ENCODE data around the gene TFPT. TPM values are rescaled to one million over a fixed set of nuclear protein-coding genes. Genes with fewer than 3 reads are reported as not detected.

Gene TFPT
- total RNA-seq, 5 donors from 2014 or later (not counting 1 experiment from before 2014, with no cell fraction given): 12.0 to 27.0 (median 20.7) TPM

GRCh38 chr19:54073829-54074228 lies 41.6 kb downstream of the TFPT start:
- no peak for DNase-seq
- H3K4me1 ChIP-seq (ENCODE audit: control insufficient read depth in 1 of 2, extremely low read depth in 1 of 2, insufficient read depth in 2 of 2, low read length in 2 of 2): no peaks in the 10 kb centered on the region
- H3K9me3 ChIP-seq: no peaks in the 10 kb centered on the region
- no peak overlapping the region for H3K27ac ChIP-seq (ENCODE audit: low read length)
- peak overlapping the region in 1 of 2 donors; percentile 16 for H3K27ac Mint-ChIP-seq
- peaks cover 0 to 14% of the 10 kb centered on the region in 2 experiments for H3K27me3 ChIP-seq (replicated peaks in 1 of 2; ENCODE audit: control insufficient read depth in 2 of 2, extremely low read depth in 1 of 2, insufficient read depth in 2 of 2, low read length in 1 of 2)
- no peak for ATAC-seq (replicated peaks in 1 of 4)
- POLR2A ChIA-PET: no interaction called here
- H3K36me3 ChIP-seq (ENCODE audit: control insufficient read depth in 2 of 2, extremely low read depth in 1 of 2, insufficient read depth in 1 of 2, low read length in 1 of 2): no peaks in the 10 kb centered on the region
- H3K4me1 Mint-ChIP-seq: no peaks in the 10 kb centered on the region
- peaks cover 0 to 5% of the 10 kb centered on the region in 2 donors for H3K27me3 Mint-ChIP-seq
- CTCF ChIA-PET: no interaction called here
- H3K36me3 Mint-ChIP-seq: no peaks in the 10 kb centered on the region
- WGBS (ENCODE audit: insufficient coverage): 96% methylated on average over 7 of the region's 10 CpGs
- peaks cover 0 to 5% (median 0%) of the 10 kb centered on the region in 3 donors for H3K9me3 Mint-ChIP-seq
- no peak overlapping the region for H3K4me3 ChIP-seq (ENCODE audit: control insufficient read depth in 1 of 2, extremely low read depth in 1 of 2, low read length in 1 of 2)
- no peak overlapping the region for H3K4me3 Mint-ChIP-seq

- DNase-seq (no peak), ATAC-seq (replicated peaks in 1 of 4) (no peak)
- Mint-ChIP-seq H3K4me3 (no peak overlapping the region), H3K4me1 (no peaks in the 10 kb centered on the region), H3K9me3 (peaks cover 0 to 5% (median 0%) of the 10 kb centered on the region in 3 donors), H3K27me3 (peaks cover 6 to 7% of the 10 kb centered on the region in 2 donors), H3K36me3 (no peaks in the 10 kb centered on the region), H3K27ac (no peak overlapping the region)
- Histone ChIP-seq H3K27ac (ENCODE audit: low read length) (no peak overlapping the region), H3K4me3 (ENCODE audit: control insufficient read depth in 1 of 2, extremely low read depth in 1 of 2, low read length in 1 of 2) (no peak overlapping the region), H3K4me1 (ENCODE audit: control insufficient read depth in 1 of 2, extremely low read depth in 1 of 2, insufficient read depth in 2 of 2, low read length in 2 of 2) (no peaks in the 10 kb centered on the region), H3K9me3 (no peaks in the 10 kb centered on the region), H3K27me3 (replicated peaks in 1 of 2; ENCODE audit: control insufficient read depth in 2 of 2, extremely low read depth in 1 of 2, insufficient read depth in 2 of 2, low read length in 1 of 2) (peaks cover 0 to 13% of the 10 kb centered on the region in 2 experiments), H3K36me3 (ENCODE audit: control insufficient read depth in 2 of 2, extremely low read depth in 1 of 2, insufficient read depth in 1 of 2, low read length in 1 of 2) (no peaks in the 10 kb centered on the region)
- ChIA-PET CTCF (no interaction called here), POLR2A (interaction anchor here in 1 of 2 donors (0.6 kb wide), 1 partner anchor 25 kb away, joined by 4 read pairs; no protein-coding TSS in a partner anchor)
- 58% methylated on average over 4 of the region's 5 CpGs for WGBS (ENCODE audit: insufficient coverage)
Observed at GRCh38 chr19:54069470-54069869, 46.0 kb downstream of the TFPT start.

- ChIA-PET POLR2A (no interaction called here), CTCF (no interaction called here)
- no peaks in the 10 kb centered on the region for H3K4me1 ChIP-seq (ENCODE audit: control insufficient read depth in 1 of 2, extremely low read depth in 1 of 2, insufficient read depth in 2 of 2, low read length in 2 of 2)
- Mint-ChIP-seq H3K27ac (no peak within 1 kb of the TSS), H3K9me3 (no peaks in the 10 kb centered on the region), H3K27me3 (peaks cover 21 to 35% of the 10 kb centered on the region in 2 donors), H3K4me1 (no peaks in the 10 kb centered on the region), H3K4me3 (no peak within 1 kb of the TSS), H3K36me3 (no peaks in the 10 kb centered on the region)
- peaks cover 0 to 43% of the 10 kb centered on the region in 2 experiments for H3K27me3 ChIP-seq (replicated peaks in 1 of 2; ENCODE audit: control insufficient read depth in 2 of 2, extremely low read depth in 1 of 2, insufficient read depth in 2 of 2, low read length in 1 of 2)
- H3K9me3 ChIP-seq: no peaks in the 10 kb centered on the region
- no peaks in the 10 kb centered on the region for H3K36me3 ChIP-seq (ENCODE audit: control insufficient read depth in 2 of 2, extremely low read depth in 1 of 2, insufficient read depth in 1 of 2, low read length in 1 of 2)
- ATAC-seq (replicated peaks in 1 of 4) (no peak), DNase-seq (no peak)
- H3K27ac ChIP-seq (ENCODE audit: low read length): no peak within 1 kb of the TSS
- 75% methylated on average over 18 of the region's 34 CpGs for WGBS (ENCODE audit: insufficient coverage)
- H3K4me3 ChIP-seq (ENCODE audit: control insufficient read depth in 1 of 2, extremely low read depth in 1 of 2, low read length in 1 of 2): no peak within 1 kb of the TSS
Observed at GRCh38 chr19:54063350-54064116, 51.9 kb downstream of the TFPT start, which contains the start of gene VSTM1. TSS of gene VSTM1 (minus strand) at chr19:54063897. CDS start at chr19:54063777, 120 bp downstream.

- no peaks in the 10 kb centered on the region for H3K36me3 Mint-ChIP-seq
- H3K4me3 Mint-ChIP-seq: no peak overlapping the region
- no peak overlapping the region for H3K27ac Mint-ChIP-seq
- ATAC-seq (replicated peaks in 1 of 4): no peak
- H3K4me1 ChIP-seq (ENCODE audit: control insufficient read depth in 1 of 2, extremely low read depth in 1 of 2, insufficient read depth in 2 of 2, low read length in 2 of 2): no peaks in the 10 kb centered on the region
- WGBS (ENCODE audit: insufficient coverage): 23% methylated on average over 8 of the region's 9 CpGs
- H3K27me3 ChIP-seq (replicated peaks in 1 of 2; ENCODE audit: control insufficient read depth in 2 of 2, extremely low read depth in 1 of 2, insufficient read depth in 2 of 2, low read length in 1 of 2): peaks cover 0 to 45% of the 10 kb centered on the region in 2 experiments
- POLR2A ChIA-PET: no interaction called here
- H3K36me3 ChIP-seq (ENCODE audit: control insufficient read depth in 2 of 2, extremely low read depth in 1 of 2, insufficient read depth in 1 of 2, low read length in 1 of 2): no peaks in the 10 kb centered on the region
- peaks cover 21 to 35% of the 10 kb centered on the region in 2 donors for H3K27me3 Mint-ChIP-seq
- H3K4me3 ChIP-seq (ENCODE audit: control insufficient read depth in 1 of 2, extremely low read depth in 1 of 2, low read length in 1 of 2): no peak overlapping the region
- no peaks in the 10 kb centered on the region for H3K9me3 Mint-ChIP-seq
- CTCF ChIA-PET: interaction anchor here in 1 of 2 donors (0.7 kb wide), 1 partner anchor 20 kb away, joined by 3 read pairs; no protein-coding TSS in a partner anchor
- H3K9me3 ChIP-seq: no peaks in the 10 kb centered on the region
- DNase-seq: peak in 1 of 35 experiments; percentile 22
- H3K27ac ChIP-seq (ENCODE audit: low read length): no peak overlapping the region
- no peaks in the 10 kb centered on the region for H3K4me1 Mint-ChIP-seq
Observed at GRCh38 chr19:54062643-54063042, 52.8 kb downstream of the TFPT start.

Other genes starting within 250 kb of the TFPT start
- gene MYADM, start 247.8 kb downstream of the TFPT start, total RNA-seq: 100 to 1,000 TPM in 2 of 5 donors, 10 to 100 TPM in 3; 49.9 to 335 (median 70.9) TPM
- gene PRKCG, start 233.5 kb downstream of the TFPT start, total RNA-seq: 1 to 10 TPM in 1 of 5 donors, under 1 TPM in 2, not detected in 2; 0.15 to 2.4 (median 0.32) TPM
- not detected for gene CACNG7, start 206.4 kb downstream of the TFPT start, total RNA-seq
- gene CACNG8, start 152.7 kb downstream of the TFPT start, total RNA-seq: under 1 TPM in 1 of 5 donors, not detected in 4; 0.03 TPM
- not detected for gene CACNG6, start 124.0 kb downstream of the TFPT start, total RNA-seq
- gene VSTM1, start 51.8 kb downstream of the TFPT start, total RNA-seq: not detected
- not detected for gene TARM1, start 34.3 kb downstream of the TFPT start, total RNA-seq
- under 1 TPM; 0.32 to 0.76 (median 0.58) TPM for gene OSCAR, start 14.9 kb downstream of the TFPT start, total RNA-seq
- 100 to 1,000 TPM in 3 of 5 donors, 10 to 100 TPM in 2; 77.4 to 137 (median 123) TPM for gene NDUFA3, start 12.8 kb downstream of the TFPT start, total RNA-seq
- 10 to 100 TPM; 56.3 to 75.3 (median 69.8) TPM for gene PRPF31, start 97 bp upstream of the TFPT start, total RNA-seq
- 10 to 100 TPM; 45.9 to 83.1 (median 77.0) TPM for gene CNOT3, start 22.1 kb upstream of the TFPT start, total RNA-seq
- 10 to 100 TPM in 4 of 5 donors, 1 to 10 TPM in 1; 8.4 to 21.5 (median 19.2) TPM for gene LENG1, start 44.1 kb upstream of the TFPT start, total RNA-seq
- gene TMC4, start 57.5 kb upstream of the TFPT start, total RNA-seq: 1 to 10 TPM in 4 of 5 donors, under 1 TPM in 1; 0.78 to 2.6 (median 1.4) TPM
- 10 to 100 TPM; 24.0 to 44.8 (median 38.9) TPM for gene MBOAT7, start 73.9 kb upstream of the TFPT start, total RNA-seq
- 10 to 100 TPM in 4 of 5 donors, 1 to 10 TPM in 1; 9.5 to 28.5 (median 23.5) TPM for gene TSEN34, start 75.7 kb upstream of the TFPT start, total RNA-seq
- gene RPS9, start 85.2 kb upstream of the TFPT start, total RNA-seq: 1,000 to 10,000 TPM; 1,706 to 1,922 (median 1,806) TPM
- gene LILRB3, start 107.3 kb upstream of the TFPT start, total RNA-seq: 1 to 10 TPM in 3 of 5 donors, under 1 TPM in 2; 0.72 to 2.8 (median 1.1) TPM
- under 1 TPM in 3 of 5 donors, not detected in 2; 0.13 to 0.58 (median 0.43) TPM for gene LILRA6, start 127.1 kb upstream of the TFPT start, total RNA-seq
- under 1 TPM in 1 of 5 donors, not detected in 4; 0.13 TPM for gene LILRB5, start 141.6 kb upstream of the TFPT start, total RNA-seq
- under 1 TPM in 2 of 5 donors, not detected in 3; 0.46 to 0.53 TPM for gene LILRB2, start 165.5 kb upstream of the TFPT start, total RNA-seq
- gene LILRA5, start 197.5 kb upstream of the TFPT start, total RNA-seq: not detected
- gene LILRA4, start 223.5 kb upstream of the TFPT start, total RNA-seq: under 1 TPM in 1 of 5 donors, not detected in 4; 0.58 TPM
- 10 to 100 TPM; 40.2 to 66.0 (median 59.7) TPM for gene LAIR1, start 249.3 kb upstream of the TFPT start, total RNA-seq

Measured in T-cell (primary cell).